ENCODE data around the gene RAB1A.

Gene RAB1A

DNA sequence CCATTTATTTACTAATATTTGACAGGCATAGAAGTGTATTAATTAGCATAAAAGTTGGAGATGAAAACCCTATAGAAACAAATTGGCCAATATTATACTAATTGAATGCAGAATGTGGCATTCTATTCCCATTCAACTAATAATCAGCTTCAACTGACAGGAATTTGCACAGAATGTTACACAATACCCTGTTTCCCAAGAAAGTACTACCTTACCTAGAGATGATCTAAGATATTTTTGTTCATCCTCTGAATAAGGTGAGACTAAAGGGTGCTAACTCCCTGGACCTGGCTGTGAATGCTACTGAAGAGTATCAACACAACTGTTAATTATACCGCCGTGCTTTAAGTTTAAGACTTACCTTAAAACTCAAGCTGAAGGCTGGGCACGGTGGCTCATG is 44.8 kb downstream of the RAB1A start:
- DNase-seq, result no peak

GRCh38 chr2:65081232-65081685 is 48.6 kb downstream of the RAB1A start:
- no peak for DNase-seq

DNA sequence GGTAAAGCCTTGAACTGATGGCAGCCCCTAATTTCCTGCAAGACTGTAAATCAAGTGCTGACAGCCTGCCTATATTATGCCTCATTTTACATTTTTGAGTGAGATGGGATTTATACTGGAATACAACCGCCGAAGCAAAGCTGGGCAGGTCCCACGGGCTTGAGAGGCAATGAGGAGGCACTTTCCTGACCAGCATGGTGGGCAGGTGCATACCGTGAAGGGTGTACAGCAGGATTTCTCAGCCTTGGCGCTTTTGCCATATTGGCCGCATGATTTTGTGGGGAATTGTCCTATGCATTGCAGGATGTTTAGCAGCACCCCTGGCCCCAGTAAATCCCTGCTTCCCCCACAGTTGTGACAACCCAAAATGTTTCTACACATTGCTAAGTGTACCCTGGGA is 50.9 kb downstream of the RAB1A start:
- DNase-seq, result no peak

- no peak for DNase-seq
Observed at GRCh38 chr2:65077898-65078297, 52.0 kb downstream of the RAB1A start.

- no peak for DNase-seq
Observed at GRCh38 chr2:65076345-65076710, 53.6 kb downstream of the RAB1A start.

GRCh38 chr2:65075605-65076344 is 54.1 kb downstream of the RAB1A start:
- DNase-seq, result no peak

DNA sequence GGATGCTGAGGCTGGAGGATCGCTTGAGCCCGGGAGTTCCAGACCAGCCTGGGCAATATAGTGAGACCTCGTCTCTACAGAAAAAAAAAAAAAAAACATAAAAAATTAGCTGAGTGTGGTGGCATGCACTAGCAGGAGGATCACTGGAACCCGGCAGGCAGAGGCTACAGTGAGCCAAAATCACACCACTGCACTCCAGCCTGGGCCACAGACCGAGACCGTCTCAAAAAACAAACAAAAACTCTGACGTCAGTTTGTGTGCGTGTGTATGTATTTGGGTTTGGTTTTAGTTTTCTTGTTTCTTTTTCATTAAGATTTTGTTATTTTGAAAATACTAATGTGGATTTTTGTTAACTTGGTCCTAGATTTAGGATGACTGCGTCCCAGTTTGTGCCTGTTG is 54.7 kb downstream of the RAB1A start:
- DNase-seq, result no peak

DNA sequence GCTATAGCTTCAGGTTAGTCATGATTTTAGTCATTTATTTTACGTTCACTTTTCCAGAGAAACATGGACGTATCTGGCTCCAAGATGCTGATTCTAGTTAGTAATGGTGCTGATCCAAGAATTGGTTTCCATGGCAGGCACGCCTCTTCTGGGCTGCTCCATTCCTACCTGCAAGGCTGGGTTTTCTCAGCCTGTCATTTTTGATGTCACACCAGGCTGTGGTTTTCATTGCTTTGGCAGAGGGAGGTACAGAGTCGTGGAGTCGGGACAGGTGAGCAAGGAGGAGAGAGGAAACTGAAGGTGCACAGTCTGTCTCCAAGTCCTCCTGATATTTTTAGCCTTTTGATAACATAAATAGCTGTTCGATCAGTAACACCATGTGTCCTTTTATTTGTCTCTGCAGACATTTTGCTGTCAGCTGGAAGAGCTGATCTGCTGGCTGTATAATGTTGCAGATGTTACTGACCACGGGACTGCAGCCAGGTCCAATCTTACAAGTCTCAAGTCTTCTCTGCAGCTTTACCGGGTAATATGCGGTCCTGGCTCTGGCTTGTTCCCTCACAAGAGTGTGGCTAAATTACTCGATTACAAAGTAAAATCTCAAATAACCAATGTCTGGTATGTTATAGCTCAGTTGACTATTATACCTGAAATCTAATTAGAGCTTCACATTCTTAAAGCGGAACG is 55.9 kb downstream of the RAB1A start:
- DNase-seq, result no peak

GRCh38 chr2:65072181-65072970 is 57.5 kb downstream of the RAB1A start:
- DNase-seq, result no peak

GRCh38 chr2:65071499-65072180 is 58.3 kb downstream of the RAB1A start:
- DNase-seq, result no peak

- DNase-seq, result no peak
Observed at GRCh38 chr2:65070856-65071255, 59.0 kb downstream of the RAB1A start.

DNA sequence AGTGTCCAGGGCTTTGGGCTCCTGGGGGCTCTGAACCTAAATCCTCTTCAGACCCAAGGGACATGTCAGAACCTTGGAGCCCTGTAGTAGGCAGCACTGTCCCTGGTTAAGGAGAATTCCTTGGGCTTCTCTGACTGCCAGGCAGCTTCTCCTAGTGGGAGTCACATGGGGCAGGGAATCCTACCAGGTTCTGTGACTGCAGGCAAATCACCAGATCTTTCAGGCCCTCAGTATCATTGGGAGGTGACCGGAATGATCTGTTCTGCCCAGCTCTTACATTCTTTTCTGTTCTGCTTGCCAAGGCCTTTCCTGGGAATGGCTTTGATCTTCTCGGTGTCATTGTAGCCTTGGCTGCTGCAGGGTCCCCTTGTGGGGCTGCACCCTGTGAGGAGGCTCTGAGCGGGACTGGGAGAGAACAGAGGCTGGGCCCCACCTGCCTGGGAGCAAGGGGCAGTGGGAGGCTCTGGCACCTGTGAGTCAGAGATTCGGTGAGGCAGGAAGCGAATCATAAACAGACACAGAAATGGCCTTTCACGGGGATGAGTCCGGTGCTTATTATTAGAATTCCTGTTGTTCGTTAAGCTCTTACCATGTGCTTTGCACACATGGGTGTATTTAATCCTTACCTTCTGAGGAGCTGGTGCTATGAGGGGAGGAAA is 59.6 kb downstream of the RAB1A start:
- DNase-seq, result no peak

DNA sequence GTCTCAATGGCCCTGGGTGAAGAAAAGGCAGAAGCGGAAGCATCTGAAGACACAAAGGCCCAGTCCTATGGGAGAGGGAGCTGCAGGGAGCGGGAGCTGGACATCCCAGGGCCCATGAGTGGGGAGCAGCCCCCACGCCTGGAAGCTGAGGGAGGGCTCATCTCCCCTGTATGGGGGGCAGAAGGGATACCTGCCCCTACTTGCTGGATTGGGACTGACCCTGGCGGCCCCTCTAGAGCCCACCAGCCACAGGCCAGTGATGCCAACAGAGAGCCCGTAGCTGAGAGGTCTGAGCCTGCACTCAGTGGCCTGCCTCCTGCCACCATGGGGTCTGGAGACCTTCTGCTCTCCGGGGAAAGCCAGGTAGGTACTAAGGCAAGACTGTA is 60.5 kb downstream of the RAB1A start:
- DNase-seq, result no peak

DNA sequence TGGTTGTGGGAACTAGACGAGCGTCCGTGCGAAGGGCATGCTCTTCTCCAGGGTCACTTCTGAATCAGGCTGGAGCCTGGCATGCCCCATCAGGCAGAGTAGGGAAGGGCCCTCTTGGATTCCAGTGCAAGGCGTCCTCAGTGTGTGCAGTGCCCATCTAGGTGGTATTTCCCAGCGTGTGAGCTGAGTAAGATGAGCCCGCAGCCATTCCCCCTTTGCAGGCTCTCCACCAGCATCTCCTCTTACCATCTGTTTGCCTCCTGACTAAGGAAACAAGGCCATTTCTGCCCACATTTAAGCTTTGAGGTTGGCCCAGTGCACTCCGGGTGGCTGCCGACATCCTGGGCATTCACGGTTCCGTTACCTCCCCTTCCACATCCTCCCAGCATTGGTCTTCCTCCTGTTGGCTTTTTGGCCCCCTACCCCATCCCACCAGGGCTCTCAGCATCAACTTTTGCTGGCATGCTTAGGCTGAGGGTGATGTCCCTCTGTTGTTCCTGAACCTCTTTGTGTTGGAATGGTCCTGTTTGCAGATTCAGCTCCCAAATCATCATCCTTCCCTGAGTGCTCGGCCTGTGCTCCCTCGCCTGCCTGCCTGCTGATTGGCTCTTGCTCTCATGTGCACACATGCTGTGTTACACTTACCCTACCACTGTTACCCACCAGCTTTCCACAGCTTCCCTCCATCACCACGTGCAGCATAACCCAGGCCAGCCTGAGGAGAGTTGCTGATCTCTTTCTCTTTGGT is 61.9 kb downstream of the RAB1A start:
- no peak for DNase-seq

GRCh38 chr2:65064728-65065552 is 65.0 kb downstream of the RAB1A start:
- peak in 1 of 4 experiments; percentile 13 for DNase-seq

- no peak for DNase-seq
Observed at GRCh38 chr2:65062843-65063825, 66.8 kb downstream of the RAB1A start.

- DNase-seq, result no peak
Observed at GRCh38 chr2:65061910-65062339, 68.0 kb downstream of the RAB1A start.

- no peak for DNase-seq
Observed at GRCh38 chr2:65061146-65061909, 68.6 kb downstream of the RAB1A start.

GRCh38 chr2:65059071-65059470 is 70.8 kb downstream of the RAB1A start:
- no peak for DNase-seq

Data from activated CD4-positive, CD25-positive, alpha-beta regulatory T cell (primary cell).